ENCODE results near the gene XG.
"Not testable (repeated sequence)": the region's sequence is repeated elsewhere in the genome, so short reads cannot be mapped to it uniquely, and the experiment has no call there.

XG gene

GRCh38 chrX:2751874-2752300 lies at the start of gene XG:
Gene XG, plus strand, starts transcription at chrX:2752040. Its CDS starts 235 bp downstream, at chrX:2752275.
- H3K36me3 ChIP-seq; H3K27me3 ChIP-seq (ENCODE audit: insufficient read depth, low read depth, severe bottlenecking); DNase-seq; H3K27ac ChIP-seq; H3K4me3 ChIP-seq (ENCODE audit: low read depth, low read length); H3K9me3 ChIP-seq (ENCODE audit: severe bottlenecking): not testable (repeated sequence)

GRCh38 chrX:2703991-2704369 lies 47.9 kb upstream of the XG start:
- H3K27me3 ChIP-seq (ENCODE audit: insufficient read depth, low read depth, severe bottlenecking): no peaks in the 10 kb centered on the region
- TF ChIP-seq, protein P1, sequence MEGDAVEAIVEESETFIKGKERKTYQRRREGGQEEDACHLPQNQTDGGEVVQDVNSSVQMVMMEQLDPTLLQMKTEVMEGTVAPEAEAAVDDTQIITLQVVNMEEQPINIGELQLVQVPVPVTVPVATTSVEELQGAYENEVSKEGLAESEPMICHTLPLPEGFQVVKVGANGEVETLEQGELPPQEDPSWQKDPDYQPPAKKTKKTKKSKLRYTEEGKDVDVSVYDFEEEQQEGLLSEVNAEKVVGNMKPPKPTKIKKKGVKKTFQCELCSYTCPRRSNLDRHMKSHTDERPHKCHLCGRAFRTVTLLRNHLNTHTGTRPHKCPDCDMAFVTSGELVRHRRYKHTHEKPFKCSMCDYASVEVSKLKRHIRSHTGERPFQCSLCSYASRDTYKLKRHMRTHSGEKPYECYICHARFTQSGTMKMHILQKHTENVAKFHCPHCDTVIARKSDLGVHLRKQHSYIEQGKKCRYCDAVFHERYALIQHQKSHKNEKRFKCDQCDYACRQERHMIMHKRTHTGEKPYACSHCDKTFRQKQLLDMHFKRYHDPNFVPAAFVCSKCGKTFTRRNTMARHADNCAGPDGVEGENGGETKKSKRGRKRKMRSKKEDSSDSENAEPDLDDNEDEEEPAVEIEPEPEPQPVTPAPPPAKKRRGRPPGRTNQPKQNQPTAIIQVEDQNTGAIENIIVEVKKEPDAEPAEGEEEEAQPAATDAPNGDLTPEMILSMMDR (IDR thresholded peaks at IDR 0.05; ENCODE audit: low read depth, low read length): no peak
- DNase-seq: no peak
- H3K9me3 ChIP-seq (ENCODE audit: severe bottlenecking): no peaks in the 10 kb centered on the region
- H3K36me3 ChIP-seq: no peaks in the 10 kb centered on the region
- no peak overlapping the region for H3K27ac ChIP-seq
- H3K4me3 ChIP-seq (ENCODE audit: low read depth, low read length): no peak overlapping the region

GRCh38 chrX:2705046-2705832 lies 46.6 kb upstream of the XG start:
- H3K9me3 ChIP-seq (ENCODE audit: severe bottlenecking): no peaks in the 10 kb centered on the region
- TF ChIP-seq, protein P1 (IDR thresholded peaks at IDR 0.05; ENCODE audit: low read depth, low read length): no peak
- no peaks in the 10 kb centered on the region for H3K36me3 ChIP-seq
- no peaks in the 10 kb centered on the region for H3K27me3 ChIP-seq (ENCODE audit: insufficient read depth, low read depth, severe bottlenecking)
- no peak overlapping the region for H3K4me3 ChIP-seq (ENCODE audit: low read depth, low read length)
- no peak for DNase-seq
- no peak overlapping the region for H3K27ac ChIP-seq

GRCh38 chrX:2707334-2707760 lies 44.5 kb upstream of the XG start:
- no peaks in the 10 kb centered on the region for H3K27me3 ChIP-seq (ENCODE audit: insufficient read depth, low read depth, severe bottlenecking)
- DNase-seq: peak; percentile 15
- H3K36me3 ChIP-seq: no peaks in the 10 kb centered on the region
- no peaks in the 10 kb centered on the region for H3K9me3 ChIP-seq (ENCODE audit: severe bottlenecking)
- H3K4me3 ChIP-seq (ENCODE audit: low read depth, low read length): no peak overlapping the region
- no peak overlapping the region for H3K27ac ChIP-seq
- TF ChIP-seq, protein P1 (IDR thresholded peaks at IDR 0.05; ENCODE audit: low read depth, low read length): no peak

DNA sequence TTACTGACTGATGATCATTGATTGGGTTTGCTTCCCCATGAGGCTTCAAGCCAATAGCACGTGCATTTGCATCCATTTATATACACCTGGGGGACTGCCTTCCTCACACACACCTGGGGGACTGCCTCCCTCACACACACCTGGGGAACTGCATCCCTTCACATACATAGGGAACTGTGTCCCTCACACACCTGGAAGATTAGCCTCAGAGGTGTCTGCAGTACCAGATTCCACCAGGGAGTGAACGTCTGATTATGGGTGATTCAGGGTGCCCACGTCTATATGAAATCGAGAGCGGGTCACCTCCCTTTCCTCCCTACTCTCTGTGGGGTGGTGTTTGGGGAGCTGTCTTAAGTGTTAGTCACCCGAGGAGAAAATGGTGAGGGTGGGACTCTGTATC lies 43.8 kb upstream of the XG start:
- Histone ChIP-seq H3K27ac (no peak overlapping the region), H3K27me3 (ENCODE audit: insufficient read depth, low read depth, severe bottlenecking) (no peaks in the 10 kb centered on the region), H3K4me3 (ENCODE audit: low read depth, low read length) (no peak overlapping the region), H3K36me3 (peaks cover 5% of the 10 kb centered on the region), H3K9me3 (ENCODE audit: severe bottlenecking) (no peaks in the 10 kb centered on the region)
- TF ChIP-seq, protein P1 (IDR thresholded peaks at IDR 0.05; ENCODE audit: low read depth, low read length): no peak
- DNase-seq: no peak

DNA sequence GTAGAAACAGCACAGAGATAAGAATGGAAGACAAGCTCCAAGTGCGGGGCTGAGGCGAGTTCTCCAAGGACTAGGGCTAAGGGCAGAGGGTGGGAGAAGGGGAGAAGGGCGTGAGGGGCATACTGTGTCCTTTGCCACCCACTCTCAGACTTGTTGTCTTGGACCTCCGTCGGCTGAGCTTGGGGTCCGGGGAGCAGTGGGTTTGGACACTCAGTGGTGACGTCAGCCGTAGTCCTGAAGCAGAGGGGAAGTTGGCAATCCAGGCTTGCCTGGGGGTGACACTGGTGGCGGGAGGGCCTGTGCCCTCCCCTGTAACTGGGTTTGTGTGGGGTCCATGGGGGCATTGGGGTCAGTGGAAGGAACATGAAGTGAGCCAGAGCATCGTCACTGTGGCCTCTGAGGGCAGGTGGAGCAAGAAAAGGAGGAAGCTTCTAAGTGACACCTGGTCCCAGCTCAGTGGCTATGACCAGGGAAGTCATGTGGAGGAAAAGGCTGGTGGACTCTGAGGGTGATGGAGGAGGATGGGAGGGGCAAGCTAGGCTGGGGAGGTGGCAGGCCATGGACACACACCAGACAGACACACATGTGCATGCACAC lies 43.1 kb upstream of the XG start:
- Histone ChIP-seq H3K27me3 (ENCODE audit: insufficient read depth, low read depth, severe bottlenecking) (no peaks in the 10 kb centered on the region), H3K36me3 (peaks cover 6% of the 10 kb centered on the region), H3K4me3 (ENCODE audit: low read depth, low read length) (no peak overlapping the region), H3K27ac (no peak overlapping the region), H3K9me3 (ENCODE audit: severe bottlenecking) (no peaks in the 10 kb centered on the region)
- DNase-seq: no peak
- TF ChIP-seq, protein P1 (IDR thresholded peaks at IDR 0.05; ENCODE audit: low read depth, low read length): no peak
